Neutrophil (primary cell): ENCODE measurements around the gene CCNQ.

Experiments used
- H3K27ac ChIP-seq: fragments of 200-600 bp; sonication (generic); 2 replicates; pipeline ENCODE4 v1.5.1; 2016; ENCODE audit warnings: mild to moderate bottlenecking, moderate library complexity
- H3K27me3 ChIP-seq: fragments of 200-600 bp; sonication (generic); 2 replicates; pipeline ENCODE4 v1.6.0; 2016; ENCODE audit warnings: mild to moderate bottlenecking
- H3K36me3 ChIP-seq: fragments of 200-600 bp; sonication (generic); 2 replicates; pipeline ENCODE4 v1.5.1; 2017
- H3K4me1 ChIP-seq, 2 experiments: fragments of 200-600 bp in 1 of 2; sonication (generic) in 1 of 2; 1 replicate in 1 of 2; 2 replicates in 1 of 2; pipeline versions ENCODE4 v1.5.1 to v1.6.1; 2013 to 2016; ENCODE audit warnings: low read depth in 1 of 2, low read length in 1 of 2, mild to moderate bottlenecking in 1 of 2, moderate library complexity in 1 of 2; ENCODE audit not compliant: control insufficient read depth in 1 of 2, insufficient read depth in 1 of 2
- H3K4me3 ChIP-seq, 2 experiments: fragments of 200-600 bp in 1 of 2; sonication (generic) in 1 of 2; 1 replicate in 1 of 2; 2 replicates in 1 of 2; pipeline ENCODE4 v1.5.1; 2013 to 2016; ENCODE audit warnings: low read depth in 1 of 2, low read length in 1 of 2, mild to moderate bottlenecking in 1 of 2, moderate library complexity in 1 of 2
- H3K9me3 ChIP-seq: fragments of 200-600 bp; sonication (generic); 2 replicates; pipeline ENCODE4 v1.5.1; 2016
- CTCF ChIP-seq: fragments of 200-600 bp; sonication (generic); IDR thresholded peaks from 2 replicates; pipeline ENCODE4 v1.5.1; 2016; ENCODE audit warnings: antibody characterized with exemption

Gene CCNQ

DNA sequence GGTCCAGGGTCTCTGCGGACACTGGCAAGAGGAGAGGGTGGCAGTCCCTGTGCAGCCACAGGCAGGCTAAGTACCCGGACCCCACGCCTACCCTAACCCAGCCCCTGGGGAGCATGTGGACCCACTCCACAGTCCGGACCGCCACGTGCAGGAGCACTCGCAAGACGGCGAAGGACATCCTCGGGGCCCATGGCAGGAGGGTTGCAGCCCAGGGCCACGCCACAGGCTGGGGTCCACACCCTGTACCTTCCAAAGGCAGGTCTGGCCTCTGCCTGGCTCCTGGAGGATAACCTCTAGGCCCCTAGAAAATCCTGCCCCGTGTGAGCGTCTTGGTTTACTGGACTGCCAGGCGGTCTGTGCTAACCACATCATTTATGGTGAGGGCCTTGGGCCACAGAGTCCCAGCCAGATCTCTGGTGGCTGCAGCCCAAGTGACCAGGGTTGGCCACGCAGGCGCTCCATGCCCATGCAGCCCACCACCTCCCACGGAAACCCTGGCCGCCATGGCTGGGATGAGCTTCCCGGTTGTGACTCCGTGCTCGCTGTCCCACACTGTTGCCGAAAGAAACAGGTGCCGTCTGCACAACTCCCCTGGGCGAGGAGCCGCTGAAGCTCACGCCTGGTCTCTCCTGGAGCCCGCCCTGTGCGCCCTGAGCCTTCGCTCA, 10.0 kb downstream of the CCNQ start:
- Histone ChIP-seq H3K27ac (no peak overlapping the region), H3K4me3 (no peak overlapping the region), H3K36me3 (peaks cover 57% of the 10 kb centered on the region), H3K4me1 (no peaks in the 10 kb centered on the region), H3K27me3 (no peaks in the 10 kb centered on the region), H3K9me3 (no peaks in the 10 kb centered on the region)
- no peak for TF ChIP-seq CTCF

GRCh38 chrX:153588021-153588781, 10.7 kb downstream of the CCNQ start:
- no peaks in the 10 kb centered on the region for H3K27me3 ChIP-seq
- H3K9me3 ChIP-seq, result no peaks in the 10 kb centered on the region
- H3K4me1 ChIP-seq, result peaks cover 0 to 3% of the 10 kb centered on the region in 2 experiments
- no peak overlapping the region for H3K27ac ChIP-seq
- peaks cover 50% of the 10 kb centered on the region for H3K36me3 ChIP-seq
- no peak for TF ChIP-seq CTCF
- no peak overlapping the region for H3K4me3 ChIP-seq

DNA sequence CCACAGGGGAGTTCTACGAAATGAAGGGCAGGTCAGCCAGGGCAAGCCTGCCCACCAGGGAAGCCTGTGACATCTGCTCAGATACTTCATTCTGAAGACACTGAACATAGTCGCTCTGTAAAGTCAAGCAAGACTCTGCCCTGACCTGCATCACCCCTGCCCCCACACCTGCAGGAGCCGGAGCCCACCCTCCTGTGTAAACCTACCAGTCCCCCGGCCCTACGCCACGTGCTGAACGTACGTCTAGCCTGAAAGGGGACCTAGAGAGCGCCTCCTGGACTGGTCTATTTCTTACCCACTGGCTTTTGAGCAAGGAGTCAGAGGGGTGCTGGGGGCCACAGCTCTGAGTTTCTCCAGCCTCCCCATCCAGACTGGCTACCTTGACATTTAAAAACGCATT, 11.6 kb downstream of the CCNQ start:
- Histone ChIP-seq H3K27me3 (no peaks in the 10 kb centered on the region), H3K36me3 (peaks cover 41% of the 10 kb centered on the region), H3K4me3 (no peak overlapping the region), H3K4me1 (peaks cover 5 to 8% of the 10 kb centered on the region in 2 experiments), H3K9me3 (no peaks in the 10 kb centered on the region), H3K27ac (no peak overlapping the region)
- no peak for TF ChIP-seq CTCF

GRCh38 chrX:153585827-153586226, 13.1 kb downstream of the CCNQ start:
- Histone ChIP-seq H3K27ac (no peak overlapping the region), H3K9me3 (no peaks in the 10 kb centered on the region), H3K4me3 (no peak overlapping the region), H3K4me1 (peaks cover 5 to 8% of the 10 kb centered on the region in 2 experiments), H3K27me3 (no peaks in the 10 kb centered on the region), H3K36me3 (peaks cover 26% of the 10 kb centered on the region)
- TF ChIP-seq CTCF, result no peak

GRCh38 chrX:153583433-153583832, 15.5 kb downstream of the CCNQ start:
- peaks cover 5 to 8% of the 10 kb centered on the region in 2 experiments for H3K4me1 ChIP-seq
- no peaks in the 10 kb centered on the region for H3K27me3 ChIP-seq
- H3K36me3 ChIP-seq, result peaks cover 11% of the 10 kb centered on the region
- no peak overlapping the region for H3K27ac ChIP-seq
- no peak overlapping the region for H3K4me3 ChIP-seq
- no peaks in the 10 kb centered on the region for H3K9me3 ChIP-seq
- no peak for TF ChIP-seq CTCF
